ENCODE results near the gene CDH13. TPM values are rescaled to one million over a fixed set of nuclear protein-coding genes. Genes with fewer than 3 reads are reported as not detected.
"Not testable (repeated sequence)": the region's sequence is repeated elsewhere in the genome, so short reads cannot be mapped to it uniquely, and the experiment has no call there.

The CDH13 gene
- total RNA-seq, 2 donors from 2014 or later = 228 to 280 TPM

DNA sequence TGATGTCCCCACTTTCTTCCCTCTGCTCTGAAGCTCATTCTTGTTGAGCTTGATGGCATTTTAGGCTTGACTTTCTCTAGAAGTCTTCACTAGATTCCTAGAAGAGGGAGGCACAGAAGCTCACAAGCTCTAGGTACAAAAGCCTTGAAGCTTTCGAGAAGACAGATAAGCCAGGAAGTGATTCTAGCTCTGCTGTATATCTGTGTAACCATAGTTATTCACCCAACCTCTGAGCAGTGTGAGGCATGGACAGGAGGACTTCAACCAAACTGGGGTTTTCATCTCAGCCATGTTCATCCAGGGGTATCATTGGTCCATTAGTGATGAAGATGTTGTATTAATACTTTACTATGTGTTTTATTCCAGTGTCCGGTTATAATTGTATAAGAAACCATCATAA, 299.7 kb downstream of the CDH13 start:
- Histone ChIP-seq H3K9me3 (no peaks in the 10 kb centered on the region), H3K27me3 (replicated peaks; ENCODE audit: insufficient read depth) (no peaks in the 10 kb centered on the region), H3K4me1 (ENCODE audit: control insufficient read depth in 1 of 2, low read depth in 2 of 2) (peaks cover 0 to 9% of the 10 kb centered on the region in 2 donors), H3K27ac (no peak overlapping the region), H3K4me3 (no peak overlapping the region), H3K36me3 (no peaks in the 10 kb centered on the region)
- TF ChIP-seq, protein P1, sequence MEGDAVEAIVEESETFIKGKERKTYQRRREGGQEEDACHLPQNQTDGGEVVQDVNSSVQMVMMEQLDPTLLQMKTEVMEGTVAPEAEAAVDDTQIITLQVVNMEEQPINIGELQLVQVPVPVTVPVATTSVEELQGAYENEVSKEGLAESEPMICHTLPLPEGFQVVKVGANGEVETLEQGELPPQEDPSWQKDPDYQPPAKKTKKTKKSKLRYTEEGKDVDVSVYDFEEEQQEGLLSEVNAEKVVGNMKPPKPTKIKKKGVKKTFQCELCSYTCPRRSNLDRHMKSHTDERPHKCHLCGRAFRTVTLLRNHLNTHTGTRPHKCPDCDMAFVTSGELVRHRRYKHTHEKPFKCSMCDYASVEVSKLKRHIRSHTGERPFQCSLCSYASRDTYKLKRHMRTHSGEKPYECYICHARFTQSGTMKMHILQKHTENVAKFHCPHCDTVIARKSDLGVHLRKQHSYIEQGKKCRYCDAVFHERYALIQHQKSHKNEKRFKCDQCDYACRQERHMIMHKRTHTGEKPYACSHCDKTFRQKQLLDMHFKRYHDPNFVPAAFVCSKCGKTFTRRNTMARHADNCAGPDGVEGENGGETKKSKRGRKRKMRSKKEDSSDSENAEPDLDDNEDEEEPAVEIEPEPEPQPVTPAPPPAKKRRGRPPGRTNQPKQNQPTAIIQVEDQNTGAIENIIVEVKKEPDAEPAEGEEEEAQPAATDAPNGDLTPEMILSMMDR (IDR thresholded peaks at IDR 0.05) = no peak
- no peak for DNase-seq (ENCODE audit: low spot score)
- no peak for ATAC-seq (ENCODE audit: insufficient number of reproducible peaks, low FRiP score, low read depth)

- not testable (repeated sequence) for ATAC-seq (ENCODE audit: insufficient number of reproducible peaks, low FRiP score, low read depth)
Measured at GRCh38 chr16:82933933-82934332, 307.2 kb downstream of the CDH13 start.

GRCh38 chr16:82935766-82936165, 309.0 kb downstream of the CDH13 start:
- no peaks in the 10 kb centered on the region for H3K9me3 ChIP-seq
- ATAC-seq (ENCODE audit: insufficient number of reproducible peaks, low FRiP score, low read depth) = no peak
- H3K4me1 ChIP-seq (ENCODE audit: control insufficient read depth in 1 of 2, low read depth in 2 of 2) = no peaks in the 10 kb centered on the region
- no peak overlapping the region for H3K27ac ChIP-seq
- no peaks in the 10 kb centered on the region for H3K27me3 ChIP-seq (replicated peaks; ENCODE audit: insufficient read depth)
- no peak overlapping the region for H3K4me3 ChIP-seq
- H3K36me3 ChIP-seq = no peaks in the 10 kb centered on the region
- no peak for DNase-seq (ENCODE audit: low spot score)
- TF ChIP-seq, protein P1 (IDR thresholded peaks at IDR 0.05) = no peak

More at GRCh38 chr16:82933933-82934332, 307.2 kb downstream of the CDH13 start:
- not testable (repeated sequence) for H3K9me3 ChIP-seq; H3K27me3 ChIP-seq (replicated peaks; ENCODE audit: insufficient read depth); H3K4me1 ChIP-seq (ENCODE audit: control insufficient read depth in 1 of 2, low read depth in 2 of 2); DNase-seq (ENCODE audit: low spot score); H3K4me3 ChIP-seq; H3K27ac ChIP-seq; H3K36me3 ChIP-seq

DNA sequence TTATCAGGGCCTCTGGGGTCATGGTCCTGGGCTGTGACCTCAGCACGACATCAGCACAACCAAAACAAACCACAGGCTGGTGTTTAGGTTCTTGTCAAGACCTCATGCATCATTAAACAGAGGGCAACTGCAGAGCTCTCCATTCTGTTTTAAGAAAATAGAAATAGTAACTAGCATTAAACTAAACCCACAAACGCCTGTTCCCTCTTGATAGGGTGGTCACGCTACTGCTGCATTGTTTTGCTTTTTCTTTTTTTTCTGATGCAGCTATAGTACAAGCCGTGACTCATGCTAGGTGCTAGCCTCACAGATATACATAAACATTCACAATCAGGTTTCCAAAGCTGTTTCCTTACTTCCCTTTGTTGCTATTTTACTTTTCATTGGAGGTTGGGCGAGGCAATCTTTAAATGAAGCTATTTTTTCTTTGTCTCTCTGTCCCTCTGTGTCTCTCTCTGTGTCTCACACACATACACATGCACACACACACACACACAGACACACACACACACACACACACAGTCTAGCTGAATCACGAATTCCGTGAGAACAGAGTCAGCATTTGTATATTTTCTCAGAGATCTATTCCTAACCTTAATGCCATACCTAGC, 310.3 kb downstream of the CDH13 start:
- DNase-seq (ENCODE audit: low spot score) (no peak), ATAC-seq (ENCODE audit: insufficient number of reproducible peaks, low FRiP score, low read depth) (no peak)
- Histone ChIP-seq H3K36me3 (no peaks in the 10 kb centered on the region), H3K4me3 (no peak overlapping the region), H3K27me3 (replicated peaks; ENCODE audit: insufficient read depth) (no peaks in the 10 kb centered on the region), H3K9me3 (no peaks in the 10 kb centered on the region), H3K4me1 (ENCODE audit: control insufficient read depth in 1 of 2, low read depth in 2 of 2) (no peaks in the 10 kb centered on the region), H3K27ac (no peak overlapping the region)
- TF ChIP-seq, protein P1 (IDR thresholded peaks at IDR 0.05) = no peak

DNA sequence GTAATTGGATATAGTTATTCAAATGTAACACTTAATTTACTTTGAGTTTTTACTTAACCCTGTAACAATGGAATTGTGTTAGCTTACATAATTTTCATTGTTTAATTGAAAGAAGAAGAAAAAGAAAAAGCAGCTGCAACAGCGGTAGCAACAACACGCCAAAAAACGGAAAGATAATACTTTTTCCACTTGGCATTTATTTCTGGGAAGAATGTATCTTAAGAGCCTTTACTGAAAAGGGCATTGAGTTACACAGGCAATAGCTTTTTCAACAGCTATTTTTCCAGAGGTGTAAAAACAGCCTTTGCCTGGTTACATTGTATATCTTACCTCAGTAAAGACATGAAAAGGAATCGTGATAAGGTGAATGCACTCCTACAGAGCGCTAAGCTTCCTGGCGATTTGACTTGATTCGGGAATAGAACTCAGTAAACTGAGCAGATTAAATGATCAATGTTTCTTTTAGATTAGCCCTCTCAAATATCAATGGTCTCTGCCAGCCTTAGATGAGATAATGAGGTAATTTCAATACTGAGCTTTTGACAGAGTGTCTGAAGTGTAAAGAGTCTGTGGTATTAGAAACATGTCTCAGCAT, 311.3 kb downstream of the CDH13 start:
- no peaks in the 10 kb centered on the region for H3K36me3 ChIP-seq
- H3K27ac ChIP-seq = no peak overlapping the region
- no peaks in the 10 kb centered on the region for H3K4me1 ChIP-seq (ENCODE audit: control insufficient read depth in 1 of 2, low read depth in 2 of 2)
- TF ChIP-seq, protein P1 (IDR thresholded peaks at IDR 0.05) = no peak
- H3K9me3 ChIP-seq = no peaks in the 10 kb centered on the region
- H3K27me3 ChIP-seq (replicated peaks; ENCODE audit: insufficient read depth) = no peaks in the 10 kb centered on the region
- no peak for ATAC-seq (ENCODE audit: insufficient number of reproducible peaks, low FRiP score, low read depth)
- DNase-seq (ENCODE audit: low spot score) = no peak
- H3K4me3 ChIP-seq = no peak overlapping the region
